Hepatocyte (in vitro differentiated cells): ENCODE results near the gene TTYH2.

Experiments
- EZH2 ChIP-seq: fragments of 200-600 bp; sonication (generic); IDR thresholded peaks from 2 replicates; pipeline ENCODE4 v1.6.1; 2016; ENCODE audit warnings: antibody characterized with exemption, mild to moderate bottlenecking, borderline replicate concordance
- EZH2phosphoT487 ChIP-seq: fragments of 200-600 bp; sonication (generic); IDR thresholded peaks from one replicate; pipeline ENCODE4 v1.6.1; 2018; ENCODE audit warnings: antibody characterized with exemption, mild to moderate bottlenecking, low read depth, moderate library complexity; ENCODE audit not compliant: unreplicated experiment, severe bottlenecking
- TF ChIP-seq, protein P1 (sequence below): fragments of 200-600 bp; sonication (generic); IDR thresholded peaks from 2 replicates; pipeline ENCODE4 v1.5.1; 2016; ENCODE audit warnings: antibody characterized with exemption, mild to moderate bottlenecking; ENCODE audit not compliant: poor library complexity

DNA sequence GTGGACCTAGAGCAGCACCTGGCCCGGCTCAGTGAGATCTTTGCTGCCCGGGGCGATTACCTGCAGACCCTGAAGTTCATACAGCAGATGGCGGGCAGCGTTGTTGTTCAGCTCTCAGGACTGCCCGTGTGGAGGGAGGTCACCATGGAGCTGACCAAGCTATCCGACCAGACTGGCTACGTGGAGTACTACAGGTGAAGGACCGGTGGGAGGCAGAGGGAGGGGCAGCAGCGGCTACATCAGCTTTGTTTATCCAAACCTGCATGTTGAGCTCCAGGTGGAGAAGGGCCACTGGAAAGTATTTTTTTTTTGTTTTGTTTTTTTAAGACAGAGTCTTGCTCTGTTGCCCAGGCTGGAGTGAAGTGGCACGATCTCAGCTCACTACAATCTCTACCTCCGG, 23.9 kb downstream of the TTYH2 start:
- TF ChIP-seq, protein P1, sequence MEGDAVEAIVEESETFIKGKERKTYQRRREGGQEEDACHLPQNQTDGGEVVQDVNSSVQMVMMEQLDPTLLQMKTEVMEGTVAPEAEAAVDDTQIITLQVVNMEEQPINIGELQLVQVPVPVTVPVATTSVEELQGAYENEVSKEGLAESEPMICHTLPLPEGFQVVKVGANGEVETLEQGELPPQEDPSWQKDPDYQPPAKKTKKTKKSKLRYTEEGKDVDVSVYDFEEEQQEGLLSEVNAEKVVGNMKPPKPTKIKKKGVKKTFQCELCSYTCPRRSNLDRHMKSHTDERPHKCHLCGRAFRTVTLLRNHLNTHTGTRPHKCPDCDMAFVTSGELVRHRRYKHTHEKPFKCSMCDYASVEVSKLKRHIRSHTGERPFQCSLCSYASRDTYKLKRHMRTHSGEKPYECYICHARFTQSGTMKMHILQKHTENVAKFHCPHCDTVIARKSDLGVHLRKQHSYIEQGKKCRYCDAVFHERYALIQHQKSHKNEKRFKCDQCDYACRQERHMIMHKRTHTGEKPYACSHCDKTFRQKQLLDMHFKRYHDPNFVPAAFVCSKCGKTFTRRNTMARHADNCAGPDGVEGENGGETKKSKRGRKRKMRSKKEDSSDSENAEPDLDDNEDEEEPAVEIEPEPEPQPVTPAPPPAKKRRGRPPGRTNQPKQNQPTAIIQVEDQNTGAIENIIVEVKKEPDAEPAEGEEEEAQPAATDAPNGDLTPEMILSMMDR = no peak
- TF ChIP-seq EZH2phosphoT487 (no peak), EZH2 (no peak)
